Measurements from ENCODE around the gene KLF5. TPM values are rescaled to one million over a fixed set of nuclear protein-coding genes. Genes with fewer than 3 reads are reported as not detected.

Gene KLF5
- total and polyA plus RNA-seq, 2 experiments from 2014 or later = 1.5 to 1.8 TPM

DNA sequence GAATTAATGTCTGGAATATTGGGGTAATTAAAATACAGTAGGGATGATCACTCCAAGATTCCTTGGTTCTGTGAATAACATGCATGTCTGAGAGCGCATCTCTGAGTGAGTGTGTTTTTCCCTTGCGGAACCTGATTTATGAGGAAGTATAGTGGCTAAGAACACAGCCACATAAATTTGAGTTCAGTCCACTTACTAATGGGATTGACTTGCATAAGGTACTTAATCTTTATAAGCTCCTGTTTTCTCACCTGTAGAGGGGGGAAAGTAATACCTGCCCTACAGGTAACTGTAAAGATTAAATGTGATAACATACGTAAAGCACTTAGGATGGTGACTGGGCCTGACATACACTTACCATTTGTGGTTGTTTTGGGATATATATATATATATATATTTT lies 60.8 kb downstream of the KLF5 start:
- TF ChIP-seq, protein P1, sequence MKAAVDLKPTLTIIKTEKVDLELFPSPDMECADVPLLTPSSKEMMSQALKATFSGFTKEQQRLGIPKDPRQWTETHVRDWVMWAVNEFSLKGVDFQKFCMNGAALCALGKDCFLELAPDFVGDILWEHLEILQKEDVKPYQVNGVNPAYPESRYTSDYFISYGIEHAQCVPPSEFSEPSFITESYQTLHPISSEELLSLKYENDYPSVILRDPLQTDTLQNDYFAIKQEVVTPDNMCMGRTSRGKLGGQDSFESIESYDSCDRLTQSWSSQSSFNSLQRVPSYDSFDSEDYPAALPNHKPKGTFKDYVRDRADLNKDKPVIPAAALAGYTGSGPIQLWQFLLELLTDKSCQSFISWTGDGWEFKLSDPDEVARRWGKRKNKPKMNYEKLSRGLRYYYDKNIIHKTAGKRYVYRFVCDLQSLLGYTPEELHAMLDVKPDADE (IDR thresholded peaks at IDR 0.05) = no peak
- TF ChIP-seq POLR2AphosphoS5 (IDR thresholded peaks at IDR 0.05; ENCODE audit: low read depth) (no peak), ZNF331 (CRISPR knock-in tag; IDR thresholded peaks at IDR 0.05; ENCODE audit: low read depth) (no peak), ZNF114 (CRISPR knock-in tag; IDR thresholded peaks at IDR 0.05) (no peak), EZH2 (IDR thresholded peaks at IDR 0.05; ENCODE audit: low read depth, unreplicated experiment) (no peak), STAT1 (IDR thresholded peaks at IDR 0.05; ENCODE audit: unreplicated experiment) (no peak), NANOG (IDR thresholded peaks at IDR 0.05; ENCODE audit: borderline replicate concordance) (no peak), JUNB (IDR thresholded peaks at IDR 0.05; ENCODE audit: unreplicated experiment) (no peak), CREB1 (CRISPR knock-in tag; IDR thresholded peaks at IDR 0.05; ENCODE audit: low read depth) (no peak), EZH2phosphoT487 (IDR thresholded peaks at IDR 0.05; ENCODE audit: unreplicated experiment) (no peak)
- TF ChIP-seq, protein P2, sequence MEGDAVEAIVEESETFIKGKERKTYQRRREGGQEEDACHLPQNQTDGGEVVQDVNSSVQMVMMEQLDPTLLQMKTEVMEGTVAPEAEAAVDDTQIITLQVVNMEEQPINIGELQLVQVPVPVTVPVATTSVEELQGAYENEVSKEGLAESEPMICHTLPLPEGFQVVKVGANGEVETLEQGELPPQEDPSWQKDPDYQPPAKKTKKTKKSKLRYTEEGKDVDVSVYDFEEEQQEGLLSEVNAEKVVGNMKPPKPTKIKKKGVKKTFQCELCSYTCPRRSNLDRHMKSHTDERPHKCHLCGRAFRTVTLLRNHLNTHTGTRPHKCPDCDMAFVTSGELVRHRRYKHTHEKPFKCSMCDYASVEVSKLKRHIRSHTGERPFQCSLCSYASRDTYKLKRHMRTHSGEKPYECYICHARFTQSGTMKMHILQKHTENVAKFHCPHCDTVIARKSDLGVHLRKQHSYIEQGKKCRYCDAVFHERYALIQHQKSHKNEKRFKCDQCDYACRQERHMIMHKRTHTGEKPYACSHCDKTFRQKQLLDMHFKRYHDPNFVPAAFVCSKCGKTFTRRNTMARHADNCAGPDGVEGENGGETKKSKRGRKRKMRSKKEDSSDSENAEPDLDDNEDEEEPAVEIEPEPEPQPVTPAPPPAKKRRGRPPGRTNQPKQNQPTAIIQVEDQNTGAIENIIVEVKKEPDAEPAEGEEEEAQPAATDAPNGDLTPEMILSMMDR (conservative IDR thresholded peaks at IDR 0.05; ENCODE audit: low read depth in 2 of 2) = no peak
- TF ChIP-seq, protein P3, sequence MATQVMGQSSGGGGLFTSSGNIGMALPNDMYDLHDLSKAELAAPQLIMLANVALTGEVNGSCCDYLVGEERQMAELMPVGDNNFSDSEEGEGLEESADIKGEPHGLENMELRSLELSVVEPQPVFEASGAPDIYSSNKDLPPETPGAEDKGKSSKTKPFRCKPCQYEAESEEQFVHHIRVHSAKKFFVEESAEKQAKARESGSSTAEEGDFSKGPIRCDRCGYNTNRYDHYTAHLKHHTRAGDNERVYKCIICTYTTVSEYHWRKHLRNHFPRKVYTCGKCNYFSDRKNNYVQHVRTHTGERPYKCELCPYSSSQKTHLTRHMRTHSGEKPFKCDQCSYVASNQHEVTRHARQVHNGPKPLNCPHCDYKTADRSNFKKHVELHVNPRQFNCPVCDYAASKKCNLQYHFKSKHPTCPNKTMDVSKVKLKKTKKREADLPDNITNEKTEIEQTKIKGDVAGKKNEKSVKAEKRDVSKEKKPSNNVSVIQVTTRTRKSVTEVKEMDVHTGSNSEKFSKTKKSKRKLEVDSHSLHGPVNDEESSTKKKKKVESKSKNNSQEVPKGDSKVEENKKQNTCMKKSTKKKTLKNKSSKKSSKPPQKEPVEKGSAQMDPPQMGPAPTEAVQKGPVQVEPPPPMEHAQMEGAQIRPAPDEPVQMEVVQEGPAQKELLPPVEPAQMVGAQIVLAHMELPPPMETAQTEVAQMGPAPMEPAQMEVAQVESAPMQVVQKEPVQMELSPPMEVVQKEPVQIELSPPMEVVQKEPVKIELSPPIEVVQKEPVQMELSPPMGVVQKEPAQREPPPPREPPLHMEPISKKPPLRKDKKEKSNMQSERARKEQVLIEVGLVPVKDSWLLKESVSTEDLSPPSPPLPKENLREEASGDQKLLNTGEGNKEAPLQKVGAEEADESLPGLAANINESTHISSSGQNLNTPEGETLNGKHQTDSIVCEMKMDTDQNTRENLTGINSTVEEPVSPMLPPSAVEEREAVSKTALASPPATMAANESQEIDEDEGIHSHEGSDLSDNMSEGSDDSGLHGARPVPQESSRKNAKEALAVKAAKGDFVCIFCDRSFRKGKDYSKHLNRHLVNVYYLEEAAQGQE (IDR thresholded peaks at IDR 0.05; ENCODE audit: unreplicated experiment) = no peak
- TF ChIP-seq, protein P4, sequence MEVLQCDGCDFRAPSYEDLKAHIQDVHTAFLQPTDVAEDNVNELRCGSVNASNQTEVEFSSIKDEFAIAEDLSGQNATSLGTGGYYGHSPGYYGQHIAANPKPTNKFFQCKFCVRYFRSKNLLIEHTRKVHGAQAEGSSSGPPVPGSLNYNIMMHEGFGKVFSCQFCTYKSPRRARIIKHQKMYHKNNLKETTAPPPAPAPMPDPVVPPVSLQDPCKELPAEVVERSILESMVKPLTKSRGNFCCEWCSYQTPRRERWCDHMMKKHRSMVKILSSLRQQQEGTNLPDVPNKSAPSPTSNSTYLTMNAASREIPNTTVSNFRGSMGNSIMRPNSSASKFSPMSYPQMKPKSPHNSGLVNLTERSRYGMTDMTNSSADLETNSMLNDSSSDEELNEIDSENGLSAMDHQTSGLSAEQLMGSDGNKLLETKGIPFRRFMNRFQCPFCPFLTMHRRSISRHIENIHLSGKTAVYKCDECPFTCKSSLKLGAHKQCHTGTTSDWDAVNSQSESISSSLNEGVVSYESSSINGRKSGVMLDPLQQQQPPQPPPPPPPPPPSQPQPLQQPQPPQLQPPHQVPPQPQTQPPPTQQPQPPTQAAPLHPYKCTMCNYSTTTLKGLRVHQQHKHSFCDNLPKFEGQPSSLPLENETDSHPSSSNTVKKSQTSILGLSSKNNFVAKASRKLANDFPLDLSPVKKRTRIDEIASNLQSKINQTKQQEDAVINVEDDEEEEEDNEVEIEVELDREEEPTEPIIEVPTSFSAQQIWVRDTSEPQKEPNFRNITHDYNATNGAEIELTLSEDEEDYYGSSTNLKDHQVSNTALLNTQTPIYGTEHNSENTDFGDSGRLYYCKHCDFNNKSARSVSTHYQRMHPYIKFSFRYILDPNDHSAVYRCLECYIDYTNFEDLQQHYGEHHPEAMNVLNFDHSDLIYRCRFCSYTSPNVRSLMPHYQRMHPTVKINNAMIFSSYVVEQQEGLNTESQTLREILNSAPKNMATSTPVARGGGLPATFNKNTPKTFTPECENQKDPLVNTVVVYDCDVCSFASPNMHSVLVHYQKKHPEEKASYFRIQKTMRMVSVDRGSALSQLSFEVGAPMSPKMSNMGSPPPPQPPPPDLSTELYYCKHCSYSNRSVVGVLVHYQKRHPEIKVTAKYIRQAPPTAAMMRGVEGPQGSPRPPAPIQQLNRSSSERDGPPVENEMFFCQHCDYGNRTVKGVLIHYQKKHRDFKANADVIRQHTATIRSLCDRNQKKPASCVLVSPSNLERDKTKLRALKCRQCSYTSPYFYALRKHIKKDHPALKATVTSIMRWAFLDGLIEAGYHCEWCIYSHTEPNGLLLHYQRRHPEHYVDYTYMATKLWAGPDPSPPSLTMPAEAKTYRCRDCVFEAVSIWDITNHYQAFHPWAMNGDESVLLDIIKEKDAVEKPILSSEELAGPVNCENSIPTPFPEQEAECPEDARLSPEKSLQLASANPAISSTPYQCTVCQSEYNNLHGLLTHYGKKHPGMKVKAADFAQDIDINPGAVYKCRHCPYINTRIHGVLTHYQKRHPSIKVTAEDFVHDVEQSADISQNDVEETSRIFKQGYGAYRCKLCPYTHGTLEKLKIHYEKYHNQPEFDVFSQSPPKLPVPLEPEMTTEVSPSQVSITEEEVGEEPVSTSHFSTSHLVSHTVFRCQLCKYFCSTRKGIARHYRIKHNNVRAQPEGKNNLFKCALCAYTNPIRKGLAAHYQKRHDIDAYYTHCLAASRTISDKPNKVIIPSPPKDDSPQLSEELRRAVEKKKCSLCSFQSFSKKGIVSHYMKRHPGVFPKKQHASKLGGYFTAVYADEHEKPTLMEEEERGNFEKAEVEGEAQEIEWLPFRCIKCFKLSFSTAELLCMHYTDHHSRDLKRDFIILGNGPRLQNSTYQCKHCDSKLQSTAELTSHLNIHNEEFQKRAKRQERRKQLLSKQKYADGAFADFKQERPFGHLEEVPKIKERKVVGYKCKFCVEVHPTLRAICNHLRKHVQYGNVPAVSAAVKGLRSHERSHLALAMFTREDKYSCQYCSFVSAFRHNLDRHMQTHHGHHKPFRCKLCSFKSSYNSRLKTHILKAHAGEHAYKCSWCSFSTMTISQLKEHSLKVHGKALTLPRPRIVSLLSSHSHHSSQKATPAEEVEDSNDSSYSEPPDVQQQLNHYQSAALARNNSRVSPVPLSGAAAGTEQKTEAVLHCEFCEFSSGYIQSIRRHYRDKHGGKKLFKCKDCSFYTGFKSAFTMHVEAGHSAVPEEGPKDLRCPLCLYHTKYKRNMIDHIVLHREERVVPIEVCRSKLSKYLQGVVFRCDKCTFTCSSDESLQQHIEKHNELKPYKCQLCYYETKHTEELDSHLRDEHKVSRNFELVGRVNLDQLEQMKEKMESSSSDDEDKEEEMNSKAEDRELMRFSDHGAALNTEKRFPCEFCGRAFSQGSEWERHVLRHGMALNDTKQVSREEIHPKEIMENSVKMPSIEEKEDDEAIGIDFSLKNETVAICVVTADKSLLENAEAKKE (CRISPR knock-in tag; IDR thresholded peaks at IDR 0.05) = no peak
- ATAC-seq = no peak
- no peak for DNase-seq (ENCODE audit: low spot score)
- H4K20me1 ChIP-seq (replicated peaks; ENCODE audit: insufficient read depth) = no peaks in the 10 kb centered on the region
- H3K36me3 ChIP-seq (ENCODE audit: insufficient read depth) = no peaks in the 10 kb centered on the region
- no peaks in the 10 kb centered on the region for H3F3A ChIP-seq (replicated peaks; ENCODE audit: low read depth)
- H3K4me2 ChIP-seq = no peak overlapping the region
- Mint-ChIP-seq H3K27ac (no peak overlapping the region), H3K27me3 (ENCODE audit: insufficient read depth, low read depth, poor library complexity) (no peaks in the 10 kb centered on the region), H3K4me3 (no peak overlapping the region), H3K9me3 (no peaks in the 10 kb centered on the region), H3K36me3 (ENCODE audit: low read depth) (no peaks in the 10 kb centered on the region), H3K4me1 (no peaks in the 10 kb centered on the region)
- no peak overlapping the region for H3K27ac ChIP-seq (ENCODE audit: low read depth)
- H3K4me3 ChIP-seq = no peak overlapping the region
- H3K9me2 ChIP-seq (ENCODE audit: insufficient read depth) = no peaks in the 10 kb centered on the region
- no peak overlapping the region for H2AFZ ChIP-seq
- H3K4me1 ChIP-seq (ENCODE audit: insufficient read depth) = no peaks in the 10 kb centered on the region
- H3K27me3 ChIP-seq (ENCODE audit: insufficient read depth) = no peaks in the 10 kb centered on the region
- H3K79me2 ChIP-seq (replicated peaks; ENCODE audit: insufficient read depth) = no peaks in the 10 kb centered on the region
